Forelimb muscle (tissue), 1 donor: Measurements from ENCODE around the gene NOL8. TPM values are rescaled to one million over a fixed set of nuclear protein-coding genes. Genes with fewer than 3 reads are reported as not detected.

Experiments used
- DNase-seq: peaks from one replicate; pipeline ENCODE4 v3.0.0-alpha.2; 2013; ENCODE audit warnings: low read depth
- polyA plus RNA-seq: library from polyadenylated mRNA; unstranded; fragments of 120-200 nt; gene quantifications from one replicate; pipeline ENCODE4 v1.2.1, GENCODE V29; 2013; ENCODE audit not compliant: insufficient read length

NOL8 gene
- polyA plus RNA-seq, 1 donor: 27.2 TPM

- no peak for DNase-seq
Measured at GRCh38 chr9:92312887-92313623, 12.1 kb downstream of the NOL8 start.

- no peak for DNase-seq
Measured at GRCh38 chr9:92310562-92310961, 14.6 kb downstream of the NOL8 start.

- DNase-seq: no peak
Measured at GRCh38 chr9:92308893-92309292, 16.3 kb downstream of the NOL8 start.

- no peak for DNase-seq
Measured at GRCh38 chr9:92300936-92301335, 24.2 kb downstream of the NOL8 start.

- no peak for DNase-seq
Measured at GRCh38 chr9:92299116-92299515, 26.0 kb downstream of the NOL8 start.

GRCh38 chr9:92298036-92298435, 27.1 kb downstream of the NOL8 start:
- no peak for DNase-seq

GRCh38 chr9:92297611-92298010, 27.5 kb downstream of the NOL8 start:
- DNase-seq: no peak

- DNase-seq: no peak
Measured at GRCh38 chr9:92295827-92296258, 29.3 kb downstream of the NOL8 start.

GRCh38 chr9:92295240-92295790, 29.8 kb downstream of the NOL8 start:
- DNase-seq: no peak

- no peak for DNase-seq
Measured at GRCh38 chr9:92294297-92294676, 30.9 kb downstream of the NOL8 start.

- DNase-seq: peak; percentile 87
Measured at GRCh38 chr9:92293452-92294296, 31.5 kb downstream of the NOL8 start, which contains the start of gene IARS1. IARS1 (minus strand) TSS chr9:92293697; CDS start chr9:92289419, 4,278 bp downstream.

GRCh38 chr9:92293075-92293354, 32.1 kb downstream of the NOL8 start:
- DNase-seq: no peak

- DNase-seq: no peak
Measured at GRCh38 chr9:92292338-92293074, 32.6 kb downstream of the NOL8 start.

GRCh38 chr9:92291577-92291976, 33.6 kb downstream of the NOL8 start:
- no peak for DNase-seq

- DNase-seq: no peak
Measured at GRCh38 chr9:92290785-92291429, 34.2 kb downstream of the NOL8 start.

GRCh38 chr9:92289708-92290390, 35.3 kb downstream of the NOL8 start:
- no peak for DNase-seq

GRCh38 chr9:92279302-92279701, 45.8 kb downstream of the NOL8 start:
- no peak for DNase-seq

GRCh38 chr9:92278110-92278509, 47.0 kb downstream of the NOL8 start:
- no peak for DNase-seq

GRCh38 chr9:92276331-92277032, 48.7 kb downstream of the NOL8 start:
- DNase-seq: no peak

GRCh38 chr9:92275541-92275940, 49.6 kb downstream of the NOL8 start:
- DNase-seq: no peak
